IMR-90 (cell line): ENCODE results near the gene SFXN2. TPM values are rescaled to one million over a fixed set of nuclear protein-coding genes. Genes with fewer than 3 reads are reported as not detected.
A peak's percentile ranks its signal among the peaks of the same experiment; 100 is the strongest.

ENCODE experiments used
- ATAC-seq: fragments of 200-7000 bp; cut with Tn5 transposase; 2 replicates; pipeline ENCODE4 v1.9.1; 2020; ENCODE audit warnings: low read depth, mild to moderate bottlenecking, moderate library complexity
- BruUV-seq: library from RNA; stranded (reverse); fragments of 400-500 nt; replicated peaks from 2 replicates; lab custom pipeline; 2021; lab: Mats Ljungman, UMichigan
- CTCF ChIA-PET: fragments of 300-600 bp; formaldehyde crosslinking; extraction: SDS; loops from one replicate; lab custom pipeline; 2021; ENCODE audit warnings: antibody characterized with exemption; lab: Yijun Ruan, JAX
- POLR2A ChIA-PET: fragments of 300-600 bp; sonication (Branson Sonifier 250); formaldehyde crosslinking; loops from one replicate; lab custom pipeline; 2022; ENCODE audit warnings: antibody characterized with exemption; ENCODE audit not compliant: unreplicated experiment; lab: Charles Lee
- DNase-seq: peaks from one replicate; pipeline ENCODE4 v3.0.0; 2013
- H2AFZ ChIP-seq: replicated peaks from 2 replicates; pipeline ENCODE3; 2013; ENCODE audit warnings: low read length, mild to moderate bottlenecking; ENCODE audit not compliant: poor library complexity
- H2AK5ac ChIP-seq: 2 replicates; pipeline ENCODE4 v1.6.1; 2013; ENCODE audit warnings: low read depth, low read length, inconsistent platforms
- H2AK9ac ChIP-seq: replicated peaks from 2 replicates; pipeline ENCODE3; 2013; ENCODE audit warnings: mild to moderate bottlenecking, low read depth, low read length, moderate library complexity; ENCODE audit not compliant: poor library complexity
- H2BK120ac ChIP-seq: 2 replicates; pipeline ENCODE4 v1.6.1; 2013; ENCODE audit warnings: low read depth, low read length, inconsistent platforms
- H2BK15ac ChIP-seq: 3 replicates; pipeline ENCODE4 v1.6.1; 2013; ENCODE audit warnings: low read depth, low read length, inconsistent platforms
- H2BK20ac ChIP-seq: 2 replicates; pipeline ENCODE4 v1.6.1; 2013; ENCODE audit warnings: low read depth, mild to moderate bottlenecking, inconsistent platforms, low read length, moderate library complexity
- H2BK5ac ChIP-seq: 2 replicates; pipeline ENCODE4 v1.6.1; 2013; ENCODE audit warnings: mild to moderate bottlenecking, low read depth, low read length, inconsistent platforms; ENCODE audit not compliant: poor library complexity, severe bottlenecking
- H3K14ac ChIP-seq: replicated peaks from 2 replicates; pipeline ENCODE4 v1.6.1; 2013; ENCODE audit warnings: low read depth, low read length, inconsistent platforms
- H3K18ac ChIP-seq: 2 replicates; pipeline ENCODE4 v1.6.1; 2013; ENCODE audit warnings: low read depth, low read length, control low read depth
- H3K23ac ChIP-seq: 2 replicates; pipeline ENCODE4 v1.6.1; 2013; ENCODE audit warnings: low read depth, low read length, inconsistent platforms
- H3K27ac ChIP-seq: 2 replicates; pipeline ENCODE4 v1.5.1; 2013; ENCODE audit warnings: mild to moderate bottlenecking, control low read depth, low read length; ENCODE audit not compliant: insufficient read depth
- H3K27me3 ChIP-seq: 2 replicates; pipeline ENCODE4 v1.6.1; 2013; ENCODE audit warnings: low read length; ENCODE audit not compliant: control insufficient read depth, insufficient read depth
- H3K36me3 ChIP-seq: 2 replicates; pipeline ENCODE4 v1.6.1; 2013; ENCODE audit warnings: low read length, mixed read lengths; ENCODE audit not compliant: control insufficient read depth, insufficient read depth
- H3K4ac ChIP-seq: 2 replicates; pipeline ENCODE4 v1.6.1; 2013; ENCODE audit warnings: low read depth, low read length, inconsistent platforms
- H3K4me1 ChIP-seq: 2 replicates; pipeline ENCODE4 v1.6.1; 2013; ENCODE audit warnings: low read length, mixed read lengths; ENCODE audit not compliant: control insufficient read depth, insufficient read depth
- H3K4me2 ChIP-seq: 2 replicates; pipeline ENCODE4 v1.6.1; 2013; ENCODE audit warnings: low read depth, mild to moderate bottlenecking, control low read depth, low read length, moderate library complexity
- H3K4me3 ChIP-seq: 2 replicates; pipeline ENCODE4 v1.5.1; 2013; ENCODE audit warnings: low read depth, mild to moderate bottlenecking, control low read depth, low read length, moderate library complexity; ENCODE audit not compliant: insufficient read depth
- H3K56ac ChIP-seq: 2 replicates; pipeline ENCODE4 v1.6.1; 2013; ENCODE audit warnings: low read length, inconsistent platforms; ENCODE audit not compliant: insufficient read depth; ENCODE audit errors: extremely low read depth
- H3K79me1 ChIP-seq, 2 experiments: 2 replicates each; pipeline ENCODE4 v1.6.1; 2013; ENCODE audit warnings: low read length in 2 of 2, inconsistent platforms in 1 of 2, low read depth in 1 of 2
- H3K9ac ChIP-seq: 2 replicates; pipeline ENCODE4 v1.6.1; 2013; ENCODE audit warnings: low read depth, low read length, control low read depth
- H3K9me1 ChIP-seq: 2 replicates; pipeline ENCODE4 v1.6.1; 2013; ENCODE audit warnings: low read length, inconsistent platforms; ENCODE audit not compliant: insufficient read depth
- H3K9me3 ChIP-seq: 2 replicates; pipeline ENCODE4 v1.6.1; 2013; ENCODE audit warnings: low read length; ENCODE audit not compliant: control insufficient read depth, insufficient read depth
- H4K20me1 ChIP-seq: 2 replicates; pipeline ENCODE4 v1.6.1; 2013; ENCODE audit warnings: low read length, inconsistent platforms; ENCODE audit not compliant: insufficient read depth
- H4K5ac ChIP-seq: 2 replicates; pipeline ENCODE4 v1.6.1; 2013; ENCODE audit warnings: mild to moderate bottlenecking, low read depth, low read length, control low read depth
- H4K8ac ChIP-seq, 2 experiments: 2 replicates each; pipeline ENCODE4 v1.6.1; 2013; ENCODE audit warnings: low read depth in 2 of 2, low read length in 2 of 2, control low read depth in 1 of 2, inconsistent platforms in 1 of 2
- H4K91ac ChIP-seq: 2 replicates; pipeline ENCODE4 v1.6.1; 2013; ENCODE audit warnings: low read depth, low read length, inconsistent platforms; ENCODE audit not compliant: insufficient read depth
- BHLHE40 ChIP-seq: fragments of 150-350 bp; IDR thresholded peaks from 2 replicates; pipeline ENCODE4 v1.6.1; 2016; ENCODE audit warnings: mild to moderate bottlenecking, low read depth, low read length
- CEBPB ChIP-seq: IDR thresholded peaks from 2 replicates; pipeline ENCODE4 v1.6.1; 2012; ENCODE audit warnings: low read depth, low read length, improper control_type of control experiment
- CHD1 ChIP-seq: IDR thresholded peaks from 2 replicates; pipeline ENCODE4 v1.6.1; 2012; ENCODE audit warnings: low read depth, low read length, improper control_type of control experiment
- ELK1 ChIP-seq: fragments of 150-350 bp; IDR thresholded peaks from 2 replicates; pipeline ENCODE4 v1.6.1; 2016; ENCODE audit warnings: low read depth, mild to moderate bottlenecking, low read length, moderate library complexity, borderline replicate concordance
- FOS ChIP-seq: fragments of 150-350 bp; IDR thresholded peaks from 2 replicates; pipeline ENCODE4 v1.6.1; 2016; ENCODE audit warnings: low read depth, low read length
- MAFK ChIP-seq: IDR thresholded peaks from 2 replicates; pipeline ENCODE4 v1.6.1; 2012; ENCODE audit warnings: low read depth, low read length, improper control_type of control experiment
- MAZ ChIP-seq: IDR thresholded peaks from 2 replicates; pipeline ENCODE4 v1.6.1; 2012; ENCODE audit warnings: low read depth, mild to moderate bottlenecking, low read length, improper control_type of control experiment, moderate library complexity, borderline replicate concordance
- MXI1 ChIP-seq: IDR thresholded peaks from 2 replicates; pipeline ENCODE4 v1.6.1; 2012; ENCODE audit warnings: low read depth, mild to moderate bottlenecking, low read length, moderate library complexity, borderline replicate concordance
- POLR2A ChIP-seq: IDR thresholded peaks from 2 replicates; pipeline ENCODE4 v1.6.1; 2012; ENCODE audit warnings: mild to moderate bottlenecking, low read depth, low read length
- RAD21 ChIP-seq: IDR thresholded peaks from 2 replicates; pipeline ENCODE4 v1.6.1; 2012; ENCODE audit warnings: low read length, improper control_type of control experiment
- RCOR1 ChIP-seq: IDR thresholded peaks from 2 replicates; pipeline ENCODE4 v1.6.1; 2012; ENCODE audit warnings: mild to moderate bottlenecking, low read length, improper control_type of control experiment; ENCODE audit not compliant: insufficient replicate concordance
- RFX5 ChIP-seq: IDR thresholded peaks from 2 replicates; pipeline ENCODE4 v1.8.0; 2012; ENCODE audit warnings: low read depth, mild to moderate bottlenecking, low read length, moderate library complexity
- WGBS, 2 experiments: methylation state at CpG; one replicate each; pipeline versions ENCODE4 v1.1.5 to v1.1.7; 2013; ENCODE audit warnings: missing lambda C conversion rate in 2 of 2; ENCODE audit not compliant: insufficient read length in 1 of 2; ENCODE audit errors: extremely low coverage in 2 of 2; 5-methylcytosine and 5-hydroxymethylcytosine counted together
- dilution Hi-C: fragments of 300-500 bp; cut with HindIII; formaldehyde crosslinking; loops from one replicate; pipeline ENCODE4 v1.14.3; 2018; ENCODE audit warnings: low sequenced_read_pairs; ENCODE audit not compliant: unreplicated experiment
- in situ Hi-C: fragments of 300-500 bp; cut with MboI; formaldehyde crosslinking; loops from 3 replicates; pipeline ENCODE4 v1.14.3; 2019; ENCODE audit warnings: low sequenced_read_pairs, inconsistent platforms, mixed read lengths
- intact Hi-C: fragments of 100-400 bp; cut with micrococcal nuclease; formaldehyde crosslinking; loops from 2 replicates; pipeline ENCODE4 v1.10.0; 2022
- polyA plus RNA-seq, 3 experiments: library from polyadenylated mRNA; depleted of rRNA; stranded (reverse); fragments of >200 nt; gene quantifications; 2 replicates each; pipeline ENCODE4 v1.2.3, GENCODE V29; 2012; ENCODE audit warnings: low replicate concordance in 1 of 3
- total RNA-seq: library from RNA; depleted of rRNA; stranded (reverse); fragments of >200 nt; gene quantifications from 2 replicates; pipeline ENCODE4 v1.2.3, GENCODE V29; 2012
- TF ChIP-seq, protein P1 (sequence below): conservative IDR thresholded peaks from 2 replicates; pipeline ENCODE4 v1.5.1; 2012; ENCODE audit warnings: mild to moderate bottlenecking, low read depth, low read length, improper control_type of control experiment
- TF ChIP-seq, protein P2 (sequence below): fragments of 150-350 bp; IDR thresholded peaks from 2 replicates; pipeline ENCODE4 v1.6.1; 2017; ENCODE audit warnings: mild to moderate bottlenecking, antibody characterized with exemption, low read length, low read depth

SFXN2 gene
- total and polyA plus RNA-seq, 2 of the 4 experiments (the other 2 are of a cell fraction), result 6.9 to 11.7 TPM

GRCh38 chr10:102777711-102778453 is 63.4 kb downstream of the SFXN2 start:
- peaks cover 94% of the 10 kb centered on the region for H4K20me1 ChIP-seq
- peaks cover 31% of the 10 kb centered on the region for H3K4me1 ChIP-seq
- H3K27ac ChIP-seq, result no peak overlapping the region
- H2AK9ac ChIP-seq, result no peak overlapping the region
- DNase-seq, result no peak
- in situ Hi-C loops (no loop called here), dilution Hi-C loops (no loop called here), intact Hi-C loops (loop anchor here (2.0 kb wide), 1 partner anchor 25 kb away; no protein-coding TSS in a partner anchor)
- no peak overlapping the region for H3K4ac ChIP-seq
- ATAC-seq, result no peak
- H3K4me2 ChIP-seq, result no peak overlapping the region
- H3K4me3 ChIP-seq, result no peak overlapping the region
- no peak overlapping the region for H2BK5ac ChIP-seq
- H3K9me3 ChIP-seq, result no peaks in the 10 kb centered on the region
- H4K91ac ChIP-seq, result no peak overlapping the region
- H3K9ac ChIP-seq, result no peak overlapping the region
- ChIA-PET POLR2A (no interaction called here), CTCF (no interaction called here)
- H3K14ac ChIP-seq, result no peak overlapping the region
- H3K18ac ChIP-seq, result no peak overlapping the region
- no TSS peak for BruUV-seq
- H2BK15ac ChIP-seq, result no peak overlapping the region
- no peak overlapping the region for H2BK120ac ChIP-seq
- H4K8ac ChIP-seq, result no peak overlapping the region
- peak overlapping the region; percentile 53; the same call in 1 of the 2 replicates for H2AK5ac ChIP-seq
- no peak overlapping the region for H2BK20ac ChIP-seq
- no peak overlapping the region for H3K23ac ChIP-seq
- H3K27me3 ChIP-seq, result peaks cover 2% of the 10 kb centered on the region
- TF ChIP-seq POLR2A, result no peak
- TF ChIP-seq MXI1, result no peak
- TF ChIP-seq CEBPB, result no peak
- no peak for TF ChIP-seq RAD21
- TF ChIP-seq RCOR1, result no peak
- no peak for TF ChIP-seq RFX5
- TF ChIP-seq, protein P1, sequence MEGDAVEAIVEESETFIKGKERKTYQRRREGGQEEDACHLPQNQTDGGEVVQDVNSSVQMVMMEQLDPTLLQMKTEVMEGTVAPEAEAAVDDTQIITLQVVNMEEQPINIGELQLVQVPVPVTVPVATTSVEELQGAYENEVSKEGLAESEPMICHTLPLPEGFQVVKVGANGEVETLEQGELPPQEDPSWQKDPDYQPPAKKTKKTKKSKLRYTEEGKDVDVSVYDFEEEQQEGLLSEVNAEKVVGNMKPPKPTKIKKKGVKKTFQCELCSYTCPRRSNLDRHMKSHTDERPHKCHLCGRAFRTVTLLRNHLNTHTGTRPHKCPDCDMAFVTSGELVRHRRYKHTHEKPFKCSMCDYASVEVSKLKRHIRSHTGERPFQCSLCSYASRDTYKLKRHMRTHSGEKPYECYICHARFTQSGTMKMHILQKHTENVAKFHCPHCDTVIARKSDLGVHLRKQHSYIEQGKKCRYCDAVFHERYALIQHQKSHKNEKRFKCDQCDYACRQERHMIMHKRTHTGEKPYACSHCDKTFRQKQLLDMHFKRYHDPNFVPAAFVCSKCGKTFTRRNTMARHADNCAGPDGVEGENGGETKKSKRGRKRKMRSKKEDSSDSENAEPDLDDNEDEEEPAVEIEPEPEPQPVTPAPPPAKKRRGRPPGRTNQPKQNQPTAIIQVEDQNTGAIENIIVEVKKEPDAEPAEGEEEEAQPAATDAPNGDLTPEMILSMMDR, result no peak
- TF ChIP-seq, protein P2, sequence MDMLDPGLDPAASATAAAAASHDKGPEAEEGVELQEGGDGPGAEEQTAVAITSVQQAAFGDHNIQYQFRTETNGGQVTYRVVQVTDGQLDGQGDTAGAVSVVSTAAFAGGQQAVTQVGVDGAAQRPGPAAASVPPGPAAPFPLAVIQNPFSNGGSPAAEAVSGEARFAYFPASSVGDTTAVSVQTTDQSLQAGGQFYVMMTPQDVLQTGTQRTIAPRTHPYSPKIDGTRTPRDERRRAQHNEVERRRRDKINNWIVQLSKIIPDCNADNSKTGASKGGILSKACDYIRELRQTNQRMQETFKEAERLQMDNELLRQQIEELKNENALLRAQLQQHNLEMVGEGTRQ, result no peak
- TF ChIP-seq CHD1, result no peak
- TF ChIP-seq MAZ, result no peak
- TF ChIP-seq BHLHE40, result no peak
- no peak for TF ChIP-seq FOS
- no peak for TF ChIP-seq ELK1
- no peak for TF ChIP-seq MAFK
- H3K56ac ChIP-seq, result no peak overlapping the region
- no peaks in the 10 kb centered on the region for H3K36me3 ChIP-seq
- WGBS, 2 experiments, result 60% methylated on average over 1 of the region's 17 CpGs; no CpG with 5 or more reads in 1 of the 2 experiments
- H3K9me1 ChIP-seq, result peaks cover 30% of the 10 kb centered on the region
- no peak overlapping the region for H2AFZ ChIP-seq
- H3K79me1 ChIP-seq, result peaks cover 49 to 70% of the 10 kb centered on the region in 2 experiments
- no peak overlapping the region for H4K5ac ChIP-seq
